WTC11 (cell line): ENCODE measurements around the gene POMT2.

Source experiments
- ATF1 ChIP-seq: sonication (generic); formaldehyde crosslinking; IDR thresholded peaks from 2 replicates; pipeline ENCODE4 v1.8.1; 2023; ENCODE audit warnings: mild to moderate bottlenecking, moderate library complexity, missing genetic modification reagents
- CTCF ChIP-seq: fragments of 200-600 bp; IDR thresholded peaks from 2 replicates; pipeline ENCODE4 v1.8.0; 2022; ENCODE audit warnings: antibody characterized with exemption
- IRF2 ChIP-seq: sonication (generic); formaldehyde crosslinking; IDR thresholded peaks from 2 replicates; pipeline ENCODE4 v1.8.0; 2022; ENCODE audit warnings: low read depth, missing genetic modification reagents, borderline replicate concordance
- NR2C2 ChIP-seq: sonication (generic); formaldehyde crosslinking; IDR thresholded peaks from 2 replicates; pipeline ENCODE4 v1.8.0; 2022; ENCODE audit warnings: mild to moderate bottlenecking, missing genetic modification reagents
- ZNF416 ChIP-seq: fragments of 250-450 bp; sonication (Bioruptor Pico); IDR thresholded peaks from 2 replicates; pipeline ENCODE4 v1.9.0; 2021; ENCODE audit warnings: mild to moderate bottlenecking, inconsistent platforms
- ZNF512 ChIP-seq: sonication (generic); formaldehyde crosslinking; IDR thresholded peaks from 2 replicates; pipeline ENCODE4 v1.8.1; 2022; ENCODE audit warnings: missing genetic modification reagents, borderline replicate concordance

- TF ChIP-seq CTCF (no peak), ATF1 (CRISPR knock-in tag) (no peak), ZNF416 (CRISPR knock-in tag) (no peak), NR2C2 (CRISPR knock-in tag) (no peak), ZNF512 (CRISPR knock-in tag) (no peak), IRF2 (CRISPR knock-in tag) (no peak)
Measured at GRCh38 chr14:77284066-77284465, 36.6 kb downstream of the POMT2 start.
